Endometrial microvascular endothelial cells (primary cell): ENCODE results near the gene TMEM271. TPM values are rescaled to one million over a fixed set of nuclear protein-coding genes. Genes with fewer than 3 reads are reported as not detected.
"Not testable (repeated sequence)": the region's sequence is repeated elsewhere in the genome, so short reads cannot be mapped to it uniquely, and the experiment has no call there.

Experiments
- in situ Hi-C: cut with HindIII; loops from 2 replicates; pipeline ENCODE4 v1.10.0; 2017; ENCODE audit warnings: low sequenced_read_pairs, low pct_unique_long_range_greater_than_20kb; ENCODE audit errors: inconsistent ontology term
- total RNA-seq: library from RNA; depleted of rRNA; stranded (reverse); fragments of >200 nt; gene quantifications from one replicate; pipeline ENCODE4 v1.2.3, GENCODE V29; 2015; ENCODE audit errors: inconsistent ontology term

TMEM271 gene
- total RNA-seq, 1 donor from 2014 or later: not detected

DNA sequence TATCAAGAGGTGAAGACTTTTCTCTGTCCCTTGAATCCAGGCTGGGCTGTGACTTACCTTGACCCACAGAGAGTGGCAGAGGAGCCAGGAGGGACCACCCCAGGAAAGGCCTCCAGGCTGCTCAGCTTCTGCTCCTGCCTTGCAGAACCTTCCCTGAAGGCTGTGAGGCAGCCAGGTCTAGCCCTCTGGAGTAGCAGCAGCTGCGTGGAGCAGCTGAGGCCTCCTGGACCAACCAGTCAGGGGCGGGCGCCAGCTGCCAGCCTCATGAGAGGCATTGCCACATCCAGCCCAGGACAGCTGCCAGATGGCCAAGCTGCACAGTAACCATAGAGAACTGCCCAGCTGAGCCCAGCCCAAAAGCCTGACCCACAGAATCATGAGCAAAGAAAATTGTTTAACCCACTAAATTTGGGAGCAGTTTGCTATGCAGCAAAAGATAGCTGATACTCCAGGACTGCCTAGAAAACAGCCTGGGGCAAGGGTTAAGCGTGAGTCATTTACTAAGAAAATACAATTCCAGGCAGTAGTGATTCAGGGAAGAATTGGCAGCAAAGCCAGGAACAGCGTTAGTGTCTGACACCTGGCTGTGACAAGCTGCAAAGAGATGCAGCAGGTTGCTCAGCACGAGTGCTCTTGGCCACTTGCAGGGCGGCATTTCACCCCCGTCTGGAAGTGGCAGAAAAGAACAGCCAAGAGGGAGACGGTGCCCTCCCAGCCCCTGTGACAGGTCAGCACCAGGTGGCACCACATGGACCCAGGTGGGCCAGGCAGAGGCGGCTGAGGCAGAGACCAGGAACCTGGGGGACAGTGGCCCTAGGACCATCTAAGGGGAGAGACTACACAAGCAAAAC, 34.5 kb upstream of the TMEM271 start:
- in situ Hi-C loops: no loop called here

DNA sequence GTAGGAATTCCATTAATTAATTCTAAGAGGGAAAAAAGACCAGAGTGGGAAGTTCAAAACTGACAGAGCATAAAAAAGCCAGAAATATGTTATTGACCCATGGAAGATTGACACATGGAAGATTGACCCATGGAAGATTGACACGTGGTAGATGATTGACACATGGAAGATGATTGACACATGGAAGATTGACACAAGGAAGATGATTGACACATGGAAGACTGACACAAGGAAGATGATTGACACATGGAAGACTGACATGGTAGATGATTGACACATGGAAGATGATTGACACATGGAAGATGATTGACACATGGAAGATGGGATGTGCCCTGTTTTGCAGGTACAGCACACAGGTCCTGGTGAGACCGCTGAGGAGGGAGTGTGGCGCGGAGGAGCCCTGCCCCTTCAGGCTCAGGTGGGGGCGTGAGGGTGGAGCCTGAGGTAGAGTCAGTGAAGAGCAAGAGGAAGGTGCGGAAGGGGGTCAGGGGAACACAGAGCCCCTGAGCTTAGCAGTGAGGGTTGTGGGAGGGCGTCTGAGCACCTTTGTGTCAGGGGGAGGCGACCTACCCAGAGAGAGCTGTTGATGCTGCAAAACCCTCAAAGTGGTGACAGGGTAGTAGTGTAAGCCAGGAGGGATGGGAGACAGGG, 33.4 kb upstream of the TMEM271 start:
- in situ Hi-C loops: no loop called here

DNA sequence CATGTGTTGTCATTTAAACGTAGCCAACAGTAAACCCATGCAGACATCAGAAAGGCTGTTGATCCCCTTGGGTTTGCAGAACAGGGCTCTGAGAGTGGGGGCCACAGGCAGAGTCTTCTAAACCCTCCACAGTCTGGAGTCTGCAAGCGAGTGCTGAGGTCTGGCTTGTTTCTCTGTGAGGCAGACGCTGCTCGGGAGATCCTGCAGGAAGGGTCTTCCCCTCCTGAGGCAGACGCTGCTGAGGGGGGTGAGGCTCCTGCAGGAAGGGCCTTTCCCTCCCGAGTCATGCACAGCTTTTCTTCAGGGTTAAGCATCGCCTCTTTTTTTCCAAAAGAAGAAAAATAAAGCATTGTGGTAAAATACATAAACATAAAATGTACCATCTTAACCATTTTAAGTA, 32.1 kb upstream of the TMEM271 start:
- in situ Hi-C loops: no loop called here

DNA sequence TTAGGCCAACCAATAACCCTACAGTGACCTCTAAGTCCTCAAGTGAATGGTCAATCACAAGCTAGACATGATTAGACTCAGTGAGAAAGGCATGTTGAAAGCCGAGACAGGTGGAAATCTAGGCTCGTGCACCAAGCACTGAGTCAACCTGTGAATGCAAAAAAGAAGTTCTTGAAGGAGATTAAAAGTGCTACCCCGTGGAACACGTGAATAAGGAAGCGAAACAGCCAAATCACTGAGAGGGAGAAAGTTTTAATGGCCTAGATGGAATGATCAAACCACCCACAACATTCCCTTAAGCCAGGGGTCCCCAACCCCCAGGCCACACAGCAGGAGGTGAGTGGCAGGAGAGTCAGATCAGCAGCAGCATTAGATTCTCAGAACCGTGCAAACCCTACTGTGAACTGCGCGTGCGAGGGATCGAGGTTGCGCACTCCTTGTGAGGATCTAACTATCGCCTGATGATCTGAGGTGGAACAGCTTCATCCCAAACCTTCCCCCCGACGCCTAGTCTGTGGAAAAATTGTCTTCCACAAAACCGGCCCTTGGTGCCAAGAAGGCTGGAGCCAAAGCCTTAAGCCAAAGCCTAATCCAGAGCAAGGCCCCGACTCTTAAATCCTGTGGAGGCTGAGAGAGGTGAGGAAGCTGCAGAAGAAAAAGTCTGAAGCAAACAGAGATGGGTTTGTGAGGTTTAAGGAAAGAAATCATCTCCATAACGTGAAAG, 29.8 kb upstream of the TMEM271 start:
- in situ Hi-C loops: no loop called here

DNA sequence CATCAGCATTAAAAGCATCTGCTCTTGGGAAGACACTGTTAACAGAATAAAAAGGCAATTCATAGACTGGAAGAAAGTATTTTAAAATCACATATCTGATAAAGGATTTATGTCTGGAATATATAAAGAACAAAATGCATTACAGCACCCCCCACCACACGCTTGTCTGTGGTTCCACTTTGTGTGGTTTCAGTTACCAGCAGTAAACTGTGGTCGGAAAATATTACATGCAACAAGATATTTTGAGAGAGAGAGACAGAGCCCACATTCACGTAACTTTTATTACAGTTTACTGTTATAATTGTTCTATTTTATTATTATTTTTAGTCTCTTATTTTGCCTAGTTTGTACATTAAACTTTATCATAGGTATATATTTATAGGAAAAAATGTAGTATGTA, 28.0 kb upstream of the TMEM271 start:
- in situ Hi-C loops: no loop called here

DNA sequence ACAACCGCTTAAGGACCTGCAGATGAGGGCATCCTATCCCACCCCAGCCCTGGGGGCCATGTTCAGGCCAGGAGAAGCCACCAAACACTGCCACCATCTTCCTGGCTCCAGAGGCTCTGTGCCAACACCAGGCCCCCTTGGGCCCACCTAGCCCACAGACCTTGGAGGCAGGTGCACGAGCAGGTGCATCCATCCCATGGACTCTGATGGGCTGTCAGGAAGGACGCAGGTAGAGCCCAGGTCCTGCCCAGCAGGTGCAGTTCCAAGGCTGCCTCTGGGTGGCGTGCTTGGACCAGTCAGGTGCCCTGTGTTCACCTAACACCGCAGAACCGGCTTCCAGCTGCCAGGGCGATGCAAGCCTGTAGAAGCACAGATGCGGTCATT, 26.5 kb upstream of the TMEM271 start:
- in situ Hi-C loops: no loop called here

DNA sequence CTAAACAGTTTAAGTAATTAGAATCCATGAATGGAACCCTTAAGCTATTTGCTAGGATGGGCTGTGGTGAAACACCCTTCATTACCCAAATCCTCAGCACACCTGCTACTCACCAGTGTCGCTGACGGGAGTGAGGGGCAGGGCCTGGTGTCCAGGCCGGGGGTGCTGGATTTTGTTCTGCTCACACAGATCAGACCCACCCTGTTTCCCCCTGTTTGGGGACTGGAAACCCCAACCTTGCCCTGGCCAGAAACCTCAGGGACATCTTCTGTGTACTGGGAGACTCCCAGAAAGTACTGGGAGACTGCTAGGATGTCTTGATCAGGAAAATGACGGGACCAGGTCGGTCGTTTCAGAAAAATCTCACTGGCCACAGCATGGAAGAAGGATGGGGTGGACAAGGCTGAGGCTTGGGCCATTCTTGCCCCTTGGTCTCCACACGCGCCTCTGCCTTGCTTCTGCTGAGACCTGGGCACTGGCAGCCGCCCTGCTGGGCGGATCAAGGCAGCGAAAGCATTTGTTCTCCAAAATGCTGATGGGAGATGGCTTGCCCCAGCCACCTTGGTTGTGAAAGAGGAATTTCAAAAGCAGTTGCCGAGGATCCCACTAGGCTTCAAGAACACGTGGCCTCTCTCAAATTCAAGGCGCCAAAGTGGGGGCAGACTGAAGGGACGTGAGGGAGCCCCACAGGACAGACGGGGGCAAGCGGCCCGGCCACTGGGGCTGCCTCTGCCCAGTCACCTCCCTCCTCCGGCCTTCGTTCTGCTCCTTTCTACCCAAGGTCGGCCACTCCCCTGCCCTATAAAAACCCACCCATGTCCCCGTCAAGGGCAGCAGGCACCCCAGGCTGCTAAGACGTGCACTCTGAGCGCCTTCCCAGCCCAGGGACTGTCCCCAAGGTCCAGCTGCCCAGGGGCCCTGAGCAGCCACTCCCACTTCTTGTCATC, 25.8 kb upstream of the TMEM271 start:
- in situ Hi-C loops: no loop called here

DNA sequence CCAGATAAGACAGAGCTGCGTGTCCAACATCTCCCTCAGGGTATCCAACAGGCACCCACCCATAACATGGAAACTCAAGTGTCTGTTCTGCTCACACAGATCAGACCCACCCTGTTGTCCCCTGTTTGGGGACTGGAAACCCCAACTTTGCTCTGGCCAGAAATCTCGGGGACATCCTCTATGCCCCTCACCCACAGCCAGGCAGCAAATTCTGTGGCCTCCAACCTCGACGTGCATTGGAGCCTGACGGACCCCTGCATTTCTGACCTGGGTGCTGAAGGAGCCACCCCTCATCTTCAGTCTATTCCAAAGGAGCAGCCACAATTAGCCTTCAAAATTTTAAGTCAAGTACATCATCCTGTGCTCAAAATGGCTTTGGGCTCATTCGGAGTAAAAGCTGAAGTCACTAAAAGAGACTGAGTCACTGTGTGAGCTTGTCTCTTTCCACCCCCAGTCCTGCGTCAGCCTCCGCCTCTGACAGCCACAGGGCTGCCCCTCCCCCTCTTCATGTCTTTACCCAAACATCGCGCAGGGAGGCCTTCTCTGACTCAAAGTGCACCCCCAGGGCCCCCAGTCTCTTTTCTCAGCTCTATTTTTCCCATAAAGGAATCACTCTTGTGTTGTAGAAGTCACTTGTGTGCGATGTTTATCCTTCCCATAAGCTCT, 24.9 kb upstream of the TMEM271 start:
- in situ Hi-C loops: no loop called here

DNA sequence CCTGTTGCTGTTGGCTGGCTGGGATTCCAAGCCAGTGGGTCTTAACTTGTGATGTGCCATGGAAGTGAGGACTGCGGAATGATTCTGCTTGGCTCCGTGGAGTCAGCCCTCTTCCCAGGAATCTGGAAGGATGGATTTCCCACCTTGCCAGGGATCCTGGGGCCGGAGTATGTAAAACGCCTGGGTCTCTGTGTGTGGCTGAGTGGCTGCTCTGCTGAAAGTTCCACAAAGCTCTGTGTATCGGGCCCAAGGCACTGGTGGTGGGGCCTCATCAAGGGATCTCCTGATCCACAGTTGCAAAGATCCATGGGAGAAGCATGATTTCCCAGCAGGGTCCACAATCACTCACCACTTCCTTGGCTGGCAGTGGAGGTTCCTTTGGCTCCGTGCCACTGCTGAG, 24.1 kb upstream of the TMEM271 start:
- in situ Hi-C loops: no loop called here

DNA sequence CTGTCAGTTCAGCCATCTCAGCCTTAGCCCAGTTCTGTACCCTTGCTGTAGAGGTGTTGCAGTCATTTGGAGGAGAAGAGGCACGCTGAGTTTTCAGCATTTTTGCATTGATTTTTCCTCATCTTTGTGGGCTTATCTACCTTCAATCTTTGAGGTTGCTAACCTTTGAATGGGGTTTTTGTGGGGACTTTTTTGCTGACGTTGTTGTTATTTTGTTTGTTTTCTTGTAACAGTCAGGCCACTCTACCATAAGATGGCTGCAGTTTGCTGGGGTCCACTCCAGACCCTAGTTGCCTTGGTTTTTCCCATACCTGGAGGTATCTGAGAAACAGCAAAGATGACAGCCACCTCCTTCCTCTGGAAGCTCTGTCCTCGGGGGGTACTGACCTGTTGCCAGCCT, 22.8 kb upstream of the TMEM271 start:
- in situ Hi-C loops: no loop called here

DNA sequence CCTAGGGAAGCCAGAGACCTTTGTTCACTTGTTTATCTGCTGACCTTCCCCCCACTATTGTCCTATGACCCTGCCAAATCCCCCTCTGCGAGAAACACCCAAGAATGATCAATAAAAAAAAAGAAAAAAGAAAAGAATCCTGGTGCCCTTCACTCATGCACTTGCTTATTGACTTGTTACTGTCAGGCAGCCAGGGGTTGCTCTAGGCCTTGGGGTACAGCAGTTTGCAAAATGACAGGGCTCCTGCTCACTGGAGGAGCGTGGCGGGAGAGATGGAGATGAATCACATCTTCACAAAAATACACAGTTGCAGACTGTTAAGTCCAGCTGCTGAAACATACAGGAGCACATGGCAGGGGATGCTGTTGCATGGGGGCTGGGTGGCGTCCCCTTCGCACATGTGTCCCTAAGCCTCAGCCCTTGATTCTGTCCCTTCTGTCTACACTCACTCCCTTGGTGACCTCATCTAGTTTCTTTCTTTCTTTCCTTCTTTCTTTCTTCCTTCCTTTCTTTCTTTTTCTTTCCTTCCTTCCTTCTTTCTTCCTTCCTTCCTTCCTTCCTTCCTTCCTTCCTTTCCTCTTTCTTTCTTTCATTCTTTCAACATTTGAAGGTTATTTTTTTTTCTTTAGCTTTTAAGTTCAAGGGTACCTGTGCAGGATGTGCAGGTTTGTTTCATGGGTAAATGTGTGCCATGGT, 16.9 kb upstream of the TMEM271 start:
- in situ Hi-C loops: no loop called here

DNA sequence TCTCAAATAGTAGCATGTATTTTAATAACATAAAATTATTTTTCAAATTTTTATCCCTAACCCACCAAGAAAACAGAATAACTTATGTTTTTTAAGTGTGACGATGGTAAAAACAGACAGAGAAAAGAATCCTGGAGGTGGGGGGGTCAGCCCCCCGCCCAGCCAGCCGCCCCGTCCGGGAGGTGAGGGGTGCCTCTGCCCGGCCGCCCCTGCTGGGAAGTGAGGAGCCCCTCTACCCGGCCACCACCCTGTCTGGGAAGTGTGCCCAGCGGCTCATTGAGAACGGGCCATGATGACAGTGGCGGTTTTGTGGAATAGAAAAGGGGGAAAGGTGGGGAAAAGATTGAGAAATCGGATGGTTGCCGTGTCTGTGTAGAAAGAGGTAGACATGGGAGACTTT, 16.1 kb upstream of the TMEM271 start:
- in situ Hi-C loops: not testable (repeated sequence)

DNA sequence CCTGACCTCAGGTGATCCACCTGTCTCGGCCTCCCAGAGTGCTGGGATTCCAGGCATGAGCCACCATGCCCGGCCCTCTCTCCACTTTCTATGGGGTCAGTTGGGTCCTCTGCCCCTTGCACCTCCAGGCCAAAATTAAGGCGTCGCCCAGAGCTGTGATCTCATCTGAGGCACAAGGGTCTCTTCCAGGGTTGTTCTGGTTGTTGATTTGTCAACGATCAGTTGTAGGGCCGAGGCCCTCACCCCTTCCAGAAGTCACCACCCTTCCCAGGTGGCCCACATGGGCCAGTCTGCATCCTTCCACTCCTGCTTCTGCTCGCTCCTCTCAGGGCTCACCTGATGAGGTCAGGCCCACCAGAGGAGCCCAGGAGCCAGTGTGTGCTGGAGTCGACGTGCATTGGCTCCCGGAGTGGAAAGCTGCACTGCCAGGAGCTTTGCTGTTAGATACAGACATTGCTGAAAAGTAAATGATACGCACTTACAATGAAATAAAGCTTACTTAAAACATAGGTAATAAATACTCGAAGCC, 14.3 kb upstream of the TMEM271 start:
- in situ Hi-C loops: no loop called here

DNA sequence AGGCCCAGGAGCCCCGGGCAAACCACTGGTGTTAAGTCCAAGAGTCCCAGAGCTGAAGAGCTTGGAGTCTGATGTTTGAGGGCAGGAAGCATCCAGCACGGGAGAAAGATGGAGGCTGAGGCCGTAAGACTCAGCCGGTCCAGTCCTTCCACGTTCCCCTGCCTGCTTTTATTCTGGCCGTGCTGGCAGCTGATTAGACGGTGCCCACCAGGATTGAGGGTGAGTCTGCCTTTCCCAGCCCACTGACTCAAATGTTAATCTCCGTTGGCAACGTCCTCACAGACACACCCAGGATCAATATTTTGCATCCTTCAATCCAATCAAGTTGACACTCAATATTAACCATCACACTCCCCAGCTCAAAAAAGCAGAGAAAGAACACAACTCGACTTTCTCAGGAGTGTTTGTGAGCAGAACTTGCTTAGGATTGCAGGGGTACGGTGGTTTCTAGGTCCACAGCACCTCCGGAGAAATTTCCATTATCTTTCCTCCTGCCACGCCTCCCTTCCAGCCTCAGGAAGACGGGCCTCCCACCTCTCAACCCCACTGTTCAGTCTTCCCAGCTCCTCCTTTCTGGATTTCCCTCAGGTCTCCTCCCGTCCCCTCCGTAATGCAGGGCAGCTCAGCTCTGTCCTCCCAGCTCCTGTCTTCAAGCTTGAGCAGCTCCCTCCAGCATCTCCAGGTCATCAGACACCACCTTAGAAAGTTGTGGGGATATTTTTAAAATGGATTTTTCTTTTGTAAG, 13.3 kb upstream of the TMEM271 start:
- in situ Hi-C loops: no loop called here

DNA sequence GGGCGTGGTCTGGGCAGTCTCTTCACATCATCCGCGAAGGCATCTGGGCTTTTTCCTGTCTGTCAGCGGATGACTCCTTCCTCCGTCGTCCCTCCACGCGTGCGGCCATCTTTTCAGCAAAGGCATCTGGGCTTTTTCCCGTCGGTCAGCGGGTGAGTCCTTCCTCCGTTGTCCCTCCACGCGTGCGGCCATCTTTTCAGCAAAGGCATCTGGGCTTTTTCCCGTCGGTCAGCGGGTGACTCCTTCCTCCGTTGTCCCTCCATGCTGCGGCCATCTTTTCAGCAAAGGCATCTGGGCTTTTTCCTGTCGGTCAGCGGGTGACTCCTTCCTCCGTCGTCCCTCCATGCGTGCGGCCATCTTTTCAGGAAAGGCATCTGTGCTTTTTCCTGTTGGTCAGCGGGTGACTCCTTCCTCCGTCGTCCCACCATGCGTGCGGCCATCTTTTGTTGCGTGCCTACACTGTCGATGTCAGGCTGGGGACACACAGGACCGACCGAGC, 12.3 kb upstream of the TMEM271 start:
- in situ Hi-C loops: no loop called here

DNA sequence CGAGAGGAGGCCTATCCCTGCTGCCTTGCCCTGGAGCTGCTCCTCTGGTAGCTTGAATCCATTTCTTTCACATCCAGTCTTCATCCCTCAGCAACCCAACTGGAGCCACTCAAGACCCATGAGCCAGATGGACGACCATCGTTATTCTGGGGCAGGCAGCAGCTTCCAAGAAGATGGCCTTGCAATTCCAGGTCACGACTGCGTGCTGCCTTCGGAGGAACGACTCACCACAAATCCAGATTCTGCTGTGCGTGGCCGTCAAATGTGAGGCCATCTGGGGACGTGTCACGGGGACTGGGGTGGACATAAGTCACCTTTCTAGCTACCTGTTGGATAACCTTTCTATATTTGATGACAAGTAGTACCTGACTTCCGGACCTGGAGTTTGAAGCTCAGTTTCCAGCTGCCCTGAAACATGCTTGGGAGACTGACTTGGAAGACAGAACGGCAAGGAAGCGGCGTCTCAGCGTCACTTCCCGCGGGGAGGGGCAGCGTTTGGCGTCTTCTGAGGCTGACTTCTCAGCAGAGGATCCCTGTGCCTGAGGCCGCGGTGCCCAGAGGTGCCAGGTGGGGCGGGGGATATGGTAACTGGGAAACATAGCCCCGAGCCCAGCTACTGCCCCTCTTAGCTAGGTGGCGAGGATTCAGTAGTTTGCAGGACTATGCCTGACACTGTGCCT, 11.7 kb upstream of the TMEM271 start:
- in situ Hi-C loops: no loop called here
